Cardiac fibroblast (primary cell): Measurements from ENCODE around the gene SDK1.
A peak's percentile ranks its signal among the peaks of the same experiment; 100 is the strongest.

Experiments used
- DNase-seq, 2 donors: peaks; one replicate each; pipeline versions ENCODE4 v3.0.0 to v3.0.0-alpha.2; 2010; ENCODE audit warnings: low read depth in 2 of 2
- H3K4me3 ChIP-seq, 2 donors: replicated peaks in 1 of 2; 1 replicate in 1 of 2; 2 replicates in 1 of 2; pipeline ENCODE4 v1.5.1; 2011; ENCODE audit warnings: low read depth in 2 of 2, low read length in 2 of 2, mild to moderate bottlenecking in 2 of 2, moderate library complexity in 1 of 2
- TF ChIP-seq, protein P1 (sequence below): IDR thresholded peaks from one replicate; pipeline ENCODE4 v1.5.1; 2011; ENCODE audit warnings: low read depth, mild to moderate bottlenecking, low read length, inconsistent platforms

SDK1 gene

DNA sequence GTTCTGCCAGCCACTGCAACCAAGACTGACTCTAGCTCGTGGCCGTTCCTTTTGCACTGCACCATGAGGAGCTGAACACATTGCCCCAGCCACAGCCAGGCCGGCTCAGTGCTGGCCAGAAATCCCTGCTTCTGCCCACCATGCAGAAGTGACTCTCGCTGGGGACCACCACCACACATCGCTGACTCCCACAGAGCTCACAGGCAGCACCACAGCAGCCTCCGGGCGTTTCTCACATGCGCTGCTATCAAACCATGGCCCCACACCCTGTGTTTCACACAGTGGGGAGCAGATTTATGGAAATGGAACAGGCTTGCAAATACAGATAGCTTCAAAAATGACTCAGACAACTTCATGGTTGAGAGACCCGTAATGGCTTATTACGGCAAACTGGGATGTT lies 15.4 kb upstream of the SDK1 start:
- TF ChIP-seq, protein P1, sequence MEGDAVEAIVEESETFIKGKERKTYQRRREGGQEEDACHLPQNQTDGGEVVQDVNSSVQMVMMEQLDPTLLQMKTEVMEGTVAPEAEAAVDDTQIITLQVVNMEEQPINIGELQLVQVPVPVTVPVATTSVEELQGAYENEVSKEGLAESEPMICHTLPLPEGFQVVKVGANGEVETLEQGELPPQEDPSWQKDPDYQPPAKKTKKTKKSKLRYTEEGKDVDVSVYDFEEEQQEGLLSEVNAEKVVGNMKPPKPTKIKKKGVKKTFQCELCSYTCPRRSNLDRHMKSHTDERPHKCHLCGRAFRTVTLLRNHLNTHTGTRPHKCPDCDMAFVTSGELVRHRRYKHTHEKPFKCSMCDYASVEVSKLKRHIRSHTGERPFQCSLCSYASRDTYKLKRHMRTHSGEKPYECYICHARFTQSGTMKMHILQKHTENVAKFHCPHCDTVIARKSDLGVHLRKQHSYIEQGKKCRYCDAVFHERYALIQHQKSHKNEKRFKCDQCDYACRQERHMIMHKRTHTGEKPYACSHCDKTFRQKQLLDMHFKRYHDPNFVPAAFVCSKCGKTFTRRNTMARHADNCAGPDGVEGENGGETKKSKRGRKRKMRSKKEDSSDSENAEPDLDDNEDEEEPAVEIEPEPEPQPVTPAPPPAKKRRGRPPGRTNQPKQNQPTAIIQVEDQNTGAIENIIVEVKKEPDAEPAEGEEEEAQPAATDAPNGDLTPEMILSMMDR, result no peak
- H3K4me3 ChIP-seq, result no peak overlapping the region
- DNase-seq, result no peak

DNA sequence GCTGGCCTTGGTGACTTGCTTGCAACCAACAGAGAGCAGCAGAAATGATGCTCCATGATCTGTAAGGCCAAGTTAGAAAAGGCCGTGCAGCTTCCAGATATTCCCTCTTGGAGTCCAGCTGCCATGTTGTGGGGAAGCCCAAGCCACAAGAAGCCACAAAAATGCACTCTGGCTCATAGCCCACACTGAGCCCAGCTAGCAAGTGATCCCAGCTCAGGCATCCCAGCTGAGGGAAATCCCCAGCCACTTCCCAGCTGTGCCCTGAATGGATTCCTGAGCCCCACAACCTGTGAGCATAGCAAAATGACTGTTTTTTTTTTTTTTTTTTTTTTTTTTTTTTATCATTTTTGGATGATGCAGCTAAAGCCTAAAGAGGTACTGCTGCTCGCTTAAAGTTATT lies 11.1 kb upstream of the SDK1 start:
- peak; percentile 19 to 44 for DNase-seq
- H3K4me3 ChIP-seq, result no peak overlapping the region
- TF ChIP-seq, protein P1, result no peak

DNA sequence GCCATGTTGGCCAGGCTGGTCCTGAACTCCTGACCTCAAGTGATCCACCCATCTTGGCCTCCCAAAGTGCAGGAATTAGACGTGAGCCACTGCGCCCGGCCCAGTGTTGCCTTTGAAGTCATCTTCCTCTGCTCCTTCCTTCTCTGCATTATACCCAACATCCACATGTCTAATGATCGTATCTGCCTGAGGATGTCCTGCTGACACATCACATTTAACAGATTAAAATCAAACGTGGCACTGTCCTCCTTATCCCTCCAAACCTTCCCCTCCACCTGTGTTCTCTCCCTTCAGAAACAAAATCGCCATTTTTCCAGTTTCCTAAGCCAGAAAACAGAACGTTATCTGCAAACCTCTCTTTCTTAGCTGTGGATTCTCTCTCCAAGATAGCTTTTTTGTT lies 8.4 kb upstream of the SDK1 start:
- TF ChIP-seq, protein P1, result no peak
- DNase-seq, result no peak
- no peak overlapping the region for H3K4me3 ChIP-seq

DNA sequence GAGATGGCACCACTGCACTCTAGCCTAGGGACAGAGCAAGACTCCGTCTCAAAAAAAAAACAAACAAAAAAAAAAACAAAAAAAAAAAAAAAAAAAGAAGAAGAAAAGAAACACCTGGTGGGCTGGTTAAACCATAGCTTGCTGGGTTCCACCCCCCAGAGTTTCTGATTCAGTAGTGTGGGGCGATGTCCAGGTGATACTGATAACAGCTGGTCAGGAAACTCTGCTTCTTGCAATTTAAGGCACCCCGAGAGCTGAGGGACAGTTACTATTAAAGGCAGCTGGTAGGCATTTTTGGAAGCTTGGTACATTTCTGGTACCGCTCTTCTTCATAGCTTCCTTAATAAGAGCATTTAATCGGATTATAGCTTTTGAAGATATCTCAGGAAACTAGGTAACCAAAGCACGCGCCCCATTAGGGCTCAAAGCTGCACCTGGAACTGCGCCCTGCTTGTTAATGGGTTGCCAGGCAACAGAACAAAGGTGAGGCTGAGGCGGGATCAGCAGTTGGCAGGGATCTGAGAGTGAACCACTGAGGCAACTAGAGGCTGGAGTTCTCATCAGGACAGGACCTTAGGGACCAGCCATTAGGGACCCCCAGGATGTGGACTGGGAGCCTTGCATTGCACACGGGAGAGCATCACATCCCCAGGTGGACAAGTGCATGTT lies 6.5 kb upstream of the SDK1 start:
- no peak for DNase-seq
- TF ChIP-seq, protein P1, result no peak

DNA sequence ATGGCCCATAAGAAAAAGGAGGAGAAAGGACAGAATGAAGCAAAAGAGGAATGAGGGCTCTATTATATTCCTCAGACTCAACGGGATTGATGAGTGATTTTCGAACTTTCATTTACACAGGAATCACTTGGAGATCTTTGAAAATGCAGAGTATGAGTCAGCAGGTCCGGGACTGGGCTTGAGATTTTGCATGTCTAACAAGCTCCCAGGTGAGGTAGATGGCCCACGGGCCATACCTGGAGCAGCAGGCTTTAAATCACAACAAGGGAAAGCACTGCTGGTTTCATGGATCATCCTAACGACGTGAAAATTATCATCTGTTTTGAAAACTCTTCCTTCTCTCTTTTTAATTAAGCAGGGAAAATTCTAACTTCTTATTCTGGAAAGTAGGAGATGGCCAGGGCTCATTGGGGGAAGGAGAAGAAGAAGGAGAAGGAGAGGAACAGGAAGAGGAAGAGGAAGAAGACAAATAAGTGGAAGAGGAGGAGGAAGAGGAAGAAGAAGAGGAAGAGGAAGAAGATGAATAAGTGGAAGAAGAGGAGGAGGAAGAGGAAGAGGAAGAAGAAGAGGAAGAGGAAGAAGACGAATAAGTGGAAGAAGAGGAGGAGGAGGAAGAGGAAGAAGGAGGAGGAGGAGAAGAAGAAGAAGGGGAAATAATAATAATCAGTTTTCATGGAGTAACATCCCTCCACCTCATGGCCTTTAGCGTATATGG lies 3.8 kb upstream of the SDK1 start:
- TF ChIP-seq, protein P1, result no peak
- no peak overlapping the region for H3K4me3 ChIP-seq
- DNase-seq, result no peak

More for the DNA sequence above, 6.5 kb upstream of the SDK1 start:
- H3K4me3 ChIP-seq, result no peak overlapping the region

DNA sequence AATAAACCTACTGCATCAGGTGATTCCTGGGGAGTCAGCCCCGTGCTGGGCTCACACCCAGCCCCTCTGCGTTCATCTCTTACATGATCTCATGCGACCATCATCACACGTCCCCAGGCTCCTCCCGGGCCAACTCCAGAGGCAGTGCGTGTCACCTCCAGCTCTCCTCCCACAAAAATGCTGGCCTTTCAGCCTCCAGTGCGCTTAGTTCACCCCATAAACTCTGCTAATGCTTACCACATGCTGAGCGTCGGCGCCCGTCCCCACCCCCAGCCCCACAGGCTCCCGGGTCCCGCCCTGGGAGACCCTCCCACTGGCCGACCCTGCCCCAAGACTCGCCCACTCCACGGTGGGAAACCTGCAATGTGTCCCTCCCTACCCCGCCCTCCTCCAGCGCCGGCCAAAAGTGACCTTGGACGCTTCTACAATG lies 816 bp upstream of the SDK1 start:
- DNase-seq, result no peak
- peak overlapping the region; percentile 35 to 48 for H3K4me3 ChIP-seq
- TF ChIP-seq, protein P1, result no peak

DNA sequence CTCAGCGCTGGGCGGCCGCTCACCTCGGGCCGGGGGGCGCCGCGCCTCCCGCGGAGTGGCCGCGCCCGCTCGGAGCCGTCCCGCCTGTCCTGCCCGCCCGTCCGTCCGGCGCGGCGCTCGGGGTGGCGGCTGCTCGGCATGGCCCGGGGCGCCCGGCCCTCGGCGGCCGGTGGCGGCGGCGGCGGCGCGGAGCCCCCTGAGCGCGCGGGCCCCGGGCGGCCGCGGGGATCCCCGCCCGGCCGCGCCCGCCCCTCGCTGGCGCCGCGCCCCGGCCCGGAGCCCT lies 338 bp downstream of the SDK1 start:
- TF ChIP-seq, protein P1, result no peak
- DNase-seq, result no peak
- peak overlapping the region in 1 of 2 donors; percentile 49 for H3K4me3 ChIP-seq
